GM23338 (cell line): ENCODE results near the gene ZNF783. TPM values are rescaled to one million over a fixed set of nuclear protein-coding genes. Genes with fewer than 3 reads are reported as not detected.

ENCODE experiments used
- ATAC-seq: fragments of 200-7000 bp; cut with Tn5 transposase; 3 replicates; pipeline ENCODE4 v1.9.1; 2020
- DNase-seq: peaks from one replicate; pipeline ENCODE4 v3.0.0-alpha.2; 2015; ENCODE audit warnings: low spot score
- H2AFZ ChIP-seq: fragments of 200-600 bp; sonication (generic); 2 replicates; pipeline ENCODE4 v1.8.0; 2016; ENCODE audit warnings: antibody characterized with exemption, mild to moderate bottlenecking, moderate library complexity
- H3F3A ChIP-seq: fragments of 200-600 bp; sonication (generic); replicated peaks from 2 replicates; pipeline ENCODE4 v1.8.0; 2017; ENCODE audit warnings: antibody characterized with exemption, mixed run types, low read depth
- H3K27ac ChIP-seq: fragments of 200-600 bp; sonication (generic); 2 replicates; pipeline ENCODE4 v1.6.1; 2016; ENCODE audit warnings: low read depth
- H3K27me3 ChIP-seq: fragments of 200-600 bp; sonication (generic); 2 replicates; pipeline ENCODE4 v1.8.0; 2016; ENCODE audit warnings: mild to moderate bottlenecking, mixed run types, moderate library complexity; ENCODE audit not compliant: insufficient read depth
- H3K36me3 ChIP-seq: fragments of 200-600 bp; sonication (generic); 2 replicates; pipeline ENCODE4 v1.8.0; 2016; ENCODE audit warnings: mild to moderate bottlenecking; ENCODE audit not compliant: insufficient read depth
- H3K4me1 ChIP-seq: fragments of 200-600 bp; sonication (generic); 2 replicates; pipeline ENCODE4 v1.8.0; 2016; ENCODE audit warnings: mild to moderate bottlenecking, moderate library complexity; ENCODE audit not compliant: insufficient read depth
- H3K4me2 ChIP-seq: fragments of 200-600 bp; sonication (generic); 2 replicates; pipeline ENCODE4 v1.7.1; 2017; ENCODE audit warnings: mixed run types
- H3K4me3 ChIP-seq: fragments of 200-600 bp; sonication (generic); 2 replicates; pipeline ENCODE4 v1.6.1; 2016; ENCODE audit warnings: mixed run types
- H3K79me2 ChIP-seq: fragments of 200-600 bp; sonication (generic); replicated peaks from 2 replicates; pipeline ENCODE4 v1.8.0; 2017; ENCODE audit warnings: mild to moderate bottlenecking; ENCODE audit not compliant: insufficient read depth
- H3K9me2 ChIP-seq: fragments of 200-600 bp; sonication (generic); 2 replicates; pipeline ENCODE4 v1.8.0; 2017; ENCODE audit not compliant: insufficient read depth
- H4K20me1 ChIP-seq: fragments of 200-600 bp; sonication (generic); replicated peaks from 2 replicates; pipeline ENCODE4 v1.8.0; 2017; ENCODE audit warnings: mild to moderate bottlenecking; ENCODE audit not compliant: insufficient read depth
- H3K27ac Mint-ChIP-seq: 2 replicates; pipeline ENCODE4 v1.8.0; 2020; ENCODE audit warnings: inconsistent platforms, mild to moderate bottlenecking, moderate library complexity, mixed read lengths
- H3K27me3 Mint-ChIP-seq: 3 replicates; pipeline ENCODE4 v1.8.0; 2022; ENCODE audit warnings: low read depth, mild to moderate bottlenecking, moderate library complexity, mixed read lengths, inconsistent platforms; ENCODE audit not compliant: insufficient read depth, poor library complexity
- H3K36me3 Mint-ChIP-seq: 3 replicates; pipeline ENCODE4 v1.8.0; 2021; ENCODE audit warnings: low read depth, mild to moderate bottlenecking, inconsistent platforms, moderate library complexity, mixed read lengths
- H3K4me1 Mint-ChIP-seq: 3 replicates; pipeline ENCODE4 v1.8.0; 2020; ENCODE audit warnings: mild to moderate bottlenecking, inconsistent platforms, mixed read lengths
- H3K4me3 Mint-ChIP-seq: 3 replicates; pipeline ENCODE4 v1.8.0; 2021; ENCODE audit warnings: moderate library complexity, mild to moderate bottlenecking, inconsistent platforms, mixed read lengths
- H3K9me3 Mint-ChIP-seq: 3 replicates; pipeline ENCODE4 v1.8.0; 2020; ENCODE audit warnings: moderate library complexity, mild to moderate bottlenecking, inconsistent platforms, mixed read lengths
- ETS1 ChIP-seq: IDR thresholded peaks from 2 replicates; pipeline ENCODE4 v1.6.1; 2016; ENCODE audit warnings: antibody characterized with exemption
- EZH2 ChIP-seq: fragments of 200-600 bp; sonication (generic); IDR thresholded peaks from one replicate; pipeline ENCODE4 v1.8.0; 2017; ENCODE audit warnings: antibody characterized with exemption, mild to moderate bottlenecking, low read depth; ENCODE audit not compliant: unreplicated experiment
- JUNB ChIP-seq: IDR thresholded peaks from one replicate; pipeline ENCODE4 v1.6.1; 2016; ENCODE audit warnings: antibody characterized with exemption; ENCODE audit not compliant: unreplicated experiment
- REST ChIP-seq: IDR thresholded peaks from one replicate; pipeline ENCODE4 v1.6.1; 2018; ENCODE audit warnings: antibody characterized with exemption; ENCODE audit not compliant: unreplicated experiment
- STAT1 ChIP-seq: IDR thresholded peaks from one replicate; pipeline ENCODE4 v1.6.1; 2016; ENCODE audit warnings: antibody characterized with exemption; ENCODE audit not compliant: unreplicated experiment
- ZNF462 ChIP-seq: fragments of 250-450 bp; sonication (Bioruptor Pico); IDR thresholded peaks from 2 replicates; pipeline ENCODE4 v1.5.0; 2020; ENCODE audit warnings: mild to moderate bottlenecking, moderate library complexity
- polyA plus RNA-seq: library from polyadenylated mRNA; unstranded; fragments of >200 nt; fragmentation: Nextera tagmentation; extraction: Ambion mirVana; gene quantifications from 2 replicates; pipeline ENCODE4 v1.2.1, GENCODE V29; 2016
- total RNA-seq: library from RNA; depleted of rRNA; stranded (reverse); fragments of >200 nt; shearing (Covaris generic); gene quantifications from 2 replicates; pipeline ENCODE4 v1.2.3, GENCODE V29; 2014

Gene ZNF783
- total and polyA plus RNA-seq, 2 experiments from 2014 or later = 2.1 to 9.0 TPM

- H3K27ac Mint-ChIP-seq = no peak overlapping the region
- H3K4me1 Mint-ChIP-seq = peaks cover 13% of the 10 kb centered on the region; the same call in 2 of the 3 replicates
- peaks cover 35% of the 10 kb centered on the region for H3K36me3 ChIP-seq
- H3K27me3 Mint-ChIP-seq = peaks cover 5% of the 10 kb centered on the region
- H4K20me1 ChIP-seq = peaks cover 15% of the 10 kb centered on the region
- no peak overlapping the region for H3K4me3 ChIP-seq
- H3K79me2 ChIP-seq = no peaks in the 10 kb centered on the region
- no peaks in the 10 kb centered on the region for H3F3A ChIP-seq
- H3K27me3 ChIP-seq = no peaks in the 10 kb centered on the region
- no peak overlapping the region for H3K27ac ChIP-seq
- ATAC-seq = no peak
- no peak for DNase-seq
- TF ChIP-seq REST = no peak
- TF ChIP-seq STAT1 = no peak
- TF ChIP-seq JUNB = no peak
- no peak for TF ChIP-seq ETS1
- TF ChIP-seq EZH2 = no peak
- TF ChIP-seq ZNF462 (CRISPR knock-in tag) = no peak
- H3K4me1 ChIP-seq = no peaks in the 10 kb centered on the region
- H3K9me2 ChIP-seq = no peaks in the 10 kb centered on the region
- H3K9me3 Mint-ChIP-seq = no peaks in the 10 kb centered on the region
- no peak overlapping the region for H3K4me3 Mint-ChIP-seq
- H3K4me2 ChIP-seq = no peak overlapping the region
- no peak overlapping the region for H2AFZ ChIP-seq
- H3K36me3 Mint-ChIP-seq = peaks cover 85% of the 10 kb centered on the region
These were observed 45.6 kb upstream of the ZNF783 start for GRCh38 chr7:149216402-149216801.
